ENCODE data around the gene SYT1. TPM values are rescaled to one million over a fixed set of nuclear protein-coding genes. Genes with fewer than 3 reads are reported as not detected.

SYT1 gene
- total and polyA plus RNA-seq, 2 of the 8 experiments (the other 6 are each of a cell fraction or from before 2014, with no cell fraction given): 11.0 to 34.6 TPM

GRCh38 chr12:78820946-78821345, 43.6 kb upstream of the SYT1 start:
- Histone ChIP-seq H2BK12ac (ENCODE audit: low read depth, low read length) (no peak overlapping the region), H2AFZ (ENCODE audit: low read length) (no peak overlapping the region), H3K4me2 (ENCODE audit: insufficient read depth in 1 of 2, low read depth in 2 of 2, low read length in 2 of 2) (no peak overlapping the region), H3K79me2 (ENCODE audit: control insufficient read depth in 1 of 2, insufficient read depth in 2 of 2, low read length in 2 of 2) (no peaks in the 10 kb centered on the region), H4K8ac (ENCODE audit: extremely low read depth, insufficient read depth, low read length) (no peak overlapping the region), H3K23ac (ENCODE audit: insufficient read length) (no peak overlapping the region), H3K14ac (ENCODE audit: insufficient read length) (no peak overlapping the region), H3K27ac (ENCODE audit: low read depth, low read length) (no peak overlapping the region), H4K5ac (ENCODE audit: insufficient read length, low read depth, low read length) (no peak overlapping the region), H3K18ac (ENCODE audit: extremely low read depth, low read length) (no peak overlapping the region), H3K56ac (replicated peaks; ENCODE audit: insufficient read length, low read depth, low read length) (no peak overlapping the region), H3K9me3 (ENCODE audit: insufficient read depth in 2 of 2, low read depth in 1 of 2, low read length in 1 of 2) (no peaks in the 10 kb centered on the region), H3K4me3 (ENCODE audit: extremely low read depth in 1 of 4, insufficient read depth in 2 of 4, low read depth in 3 of 4, low read length in 4 of 4) (no peak overlapping the region), H3K9ac (replicated peaks in 1 of 4; ENCODE audit: extremely low read depth in 1 of 4, low read depth in 3 of 4, low read length in 3 of 4) (no peak overlapping the region), H2AK5ac (ENCODE audit: low read depth, low read length) (no peak overlapping the region), H2BK120ac (replicated peaks; ENCODE audit: low read depth, low read length) (no peak overlapping the region), H4K20me1 (replicated peaks in 1 of 2; ENCODE audit: control insufficient read depth in 1 of 2, insufficient read depth in 2 of 2, low read length in 2 of 2) (no peaks in the 10 kb centered on the region), H4K91ac (replicated peaks; ENCODE audit: insufficient read length, low read length) (no peak overlapping the region), H2BK5ac (ENCODE audit: low read depth, low read length) (no peak overlapping the region), H3K36me3 (ENCODE audit: control insufficient read depth in 2 of 4, insufficient read depth in 4 of 4, low read length in 3 of 4) (no peaks in the 10 kb centered on the region), H3K4me1 (replicated peaks in 1 of 4; ENCODE audit: control insufficient read depth in 3 of 4, insufficient read depth in 4 of 4, low read length in 3 of 4) (no peaks in the 10 kb centered on the region), H3K79me1 (ENCODE audit: low read depth, low read length) (no peaks in the 10 kb centered on the region), H2BK15ac (ENCODE audit: low read length) (no peak overlapping the region), H3K23me2 (ENCODE audit: low read depth, low read length) (no peaks in the 10 kb centered on the region), H3K4ac (replicated peaks; ENCODE audit: insufficient read length, low read depth, low read length) (no peak overlapping the region), H2BK20ac (ENCODE audit: low read length) (no peak overlapping the region), H3K27me3 (replicated peaks in 1 of 4; ENCODE audit: control insufficient read depth in 3 of 4, extremely low read depth in 1 of 4, insufficient read depth in 3 of 4, low read length in 3 of 4) (no peaks in the 10 kb centered on the region)
- POLR2A ChIA-PET (ENCODE audit: partially characterized antibody): no interaction called here
- FAIRE-seq (no peak), DNase-seq (ENCODE audit: low read depth in 1 of 2, low spot score in 2 of 2) (no peak)
- WGBS, 2 experiments (ENCODE audit: extremely low coverage in 1 of 2, insufficient coverage in 1 of 2, insufficient read length in 1 of 2, insufficient replicate concordance in 2 of 2, low coverage in 1 of 2, low lambda C conversion rate in 2 of 2, missing lambda C conversion rate in 1 of 2): 84% methylated on average over 2 of the region's 2 CpGs; no CpG with 5 or more reads in 1 of the 2 experiments
- CTCF ChIA-PET (ENCODE audit: partially characterized antibody): interaction anchor here (0.6 to 1.6 kb wide), 3 partner anchors 11 to 708 kb away, joined by 3 to 5 read pairs (median 4); no protein-coding TSS in a partner anchor
- TF ChIP-seq TAF1 (IDR thresholded peaks at IDR 0.05; ENCODE audit: low read depth, low read length) (no peak), CEBPB (IDR thresholded peaks at IDR 0.05; ENCODE audit: low read depth, low read length) (no peak), BACH1 (IDR thresholded peaks at IDR 0.05; ENCODE audit: low read length) (no peak), KDM1A (IDR thresholded peaks at IDR 0.05; ENCODE audit: borderline replicate concordance, low read length) (no peak), MAFK (IDR thresholded peaks at IDR 0.05; ENCODE audit: low read depth, low read length) (no peak), BCL11A (IDR thresholded peaks at IDR 0.05; ENCODE audit: low read depth in 2 of 2, low read length in 2 of 2) (no peak), HDAC2 (IDR thresholded peaks at IDR 0.05; ENCODE audit: borderline replicate concordance in 1 of 2, low read depth in 2 of 2, low read length in 2 of 2) (no peak), HDAC6 (IDR thresholded peaks at IDR 0.05; ENCODE audit: low read depth, low read length) (no peak), CREB1 (IDR thresholded peaks at IDR 0.05) (no peak)

Measured in H1 (cell line).